ENCODE measurements around the gene FNDC10. TPM values are rescaled to one million over a fixed set of nuclear protein-coding genes. Genes with fewer than 3 reads are reported as not detected.

The FNDC10 gene
- total RNA-seq, 1 experiment from 2014 or later, result 30.4 TPM

DNA sequence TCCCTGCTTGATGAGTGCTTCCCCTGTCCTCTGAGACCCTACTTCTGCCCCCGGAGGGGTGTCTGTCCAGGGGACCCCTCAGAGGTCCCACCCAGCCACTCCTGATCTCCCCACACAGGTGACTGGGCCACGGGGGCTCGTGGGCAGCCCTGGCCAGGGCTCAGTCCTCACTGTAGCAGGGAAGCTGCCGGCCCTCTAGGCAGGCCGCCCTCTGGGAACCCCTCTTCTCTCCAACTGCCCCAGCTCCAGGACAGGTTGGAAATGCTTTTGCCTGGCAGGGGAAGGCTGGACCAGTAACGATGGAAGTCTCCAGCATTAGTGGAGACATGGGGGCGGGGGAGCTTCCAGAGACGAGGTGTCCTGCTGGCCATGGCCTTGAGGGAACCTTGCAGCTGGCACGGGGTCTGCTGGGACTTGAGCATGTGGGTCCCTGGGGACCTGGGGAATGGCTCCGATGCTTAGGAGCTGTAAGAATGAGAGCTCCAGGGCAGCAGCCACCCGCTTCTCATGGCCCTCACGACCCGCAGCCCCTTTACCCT lies 3.1 kb upstream of the FNDC10 start:
- CTCF ChIA-PET, result interaction anchor here (1.0 kb wide), 2 partner anchors 17 to 18 kb away, joined by 3 read pairs; no protein-coding TSS in a partner anchor
- Mint-ChIP-seq H3K9me3 (no peaks in the 10 kb centered on the region), H3K27me3 (ENCODE audit: low read depth) (peaks cover 21% of the 10 kb centered on the region), H3K36me3 (no peaks in the 10 kb centered on the region), H3K4me1 (peaks cover 5% of the 10 kb centered on the region; the same call in 1 of the 2 replicates), H3K4me3 (no peak overlapping the region), H3K27ac (no peak overlapping the region)
- ATAC-seq (no peak), DNase-seq (ENCODE audit: low spot score) (no peak)
- POLR2A ChIA-PET, result no interaction called here
- TF ChIP-seq, protein P1, sequence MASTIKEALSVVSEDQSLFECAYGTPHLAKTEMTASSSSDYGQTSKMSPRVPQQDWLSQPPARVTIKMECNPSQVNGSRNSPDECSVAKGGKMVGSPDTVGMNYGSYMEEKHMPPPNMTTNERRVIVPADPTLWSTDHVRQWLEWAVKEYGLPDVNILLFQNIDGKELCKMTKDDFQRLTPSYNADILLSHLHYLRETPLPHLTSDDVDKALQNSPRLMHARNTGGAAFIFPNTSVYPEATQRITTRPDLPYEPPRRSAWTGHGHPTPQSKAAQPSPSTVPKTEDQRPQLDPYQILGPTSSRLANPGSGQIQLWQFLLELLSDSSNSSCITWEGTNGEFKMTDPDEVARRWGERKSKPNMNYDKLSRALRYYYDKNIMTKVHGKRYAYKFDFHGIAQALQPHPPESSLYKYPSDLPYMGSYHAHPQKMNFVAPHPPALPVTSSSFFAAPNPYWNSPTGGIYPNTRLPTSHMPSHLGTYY (CRISPR knock-in tag; IDR thresholded peaks at IDR 0.05), result no peak
- TF ChIP-seq, protein P2, sequence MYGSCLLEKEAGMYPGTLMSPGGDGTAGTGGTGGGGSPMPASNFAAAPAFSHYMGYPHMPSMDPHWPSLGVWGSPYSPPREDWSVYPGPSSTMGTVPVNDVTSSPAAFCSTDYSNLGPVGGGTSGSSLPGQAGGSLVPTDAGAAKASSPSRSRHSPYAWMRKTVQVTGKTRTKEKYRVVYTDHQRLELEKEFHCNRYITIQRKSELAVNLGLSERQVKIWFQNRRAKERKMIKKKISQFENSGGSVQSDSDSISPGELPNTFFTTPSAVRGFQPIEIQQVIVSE (CRISPR knock-in tag; IDR thresholded peaks at IDR 0.05; ENCODE audit: borderline replicate concordance), result no peak
- TF ChIP-seq ATF1 (CRISPR knock-in tag; IDR thresholded peaks at IDR 0.05), result no peak
- no peak for TF ChIP-seq SMAD3 (CRISPR knock-in tag; IDR thresholded peaks at IDR 0.05; ENCODE audit: borderline replicate concordance)
- no peak for TF ChIP-seq TEAD4 (CRISPR knock-in tag; IDR thresholded peaks at IDR 0.05)
- no peak for TF ChIP-seq KAT7 (CRISPR knock-in tag; IDR thresholded peaks at IDR 0.05; ENCODE audit: borderline replicate concordance)
- TF ChIP-seq JAZF1 (CRISPR knock-in tag; IDR thresholded peaks at IDR 0.05), result no peak
- no peak for TF ChIP-seq ZNF396 (CRISPR knock-in tag; IDR thresholded peaks at IDR 0.05; ENCODE audit: borderline replicate concordance)
- TF ChIP-seq CREB1 (CRISPR knock-in tag; IDR thresholded peaks at IDR 0.05), result no peak
- TF ChIP-seq ELF4 (CRISPR knock-in tag; IDR thresholded peaks at IDR 0.05; ENCODE audit: low read depth), result no peak
- TF ChIP-seq, protein P3, sequence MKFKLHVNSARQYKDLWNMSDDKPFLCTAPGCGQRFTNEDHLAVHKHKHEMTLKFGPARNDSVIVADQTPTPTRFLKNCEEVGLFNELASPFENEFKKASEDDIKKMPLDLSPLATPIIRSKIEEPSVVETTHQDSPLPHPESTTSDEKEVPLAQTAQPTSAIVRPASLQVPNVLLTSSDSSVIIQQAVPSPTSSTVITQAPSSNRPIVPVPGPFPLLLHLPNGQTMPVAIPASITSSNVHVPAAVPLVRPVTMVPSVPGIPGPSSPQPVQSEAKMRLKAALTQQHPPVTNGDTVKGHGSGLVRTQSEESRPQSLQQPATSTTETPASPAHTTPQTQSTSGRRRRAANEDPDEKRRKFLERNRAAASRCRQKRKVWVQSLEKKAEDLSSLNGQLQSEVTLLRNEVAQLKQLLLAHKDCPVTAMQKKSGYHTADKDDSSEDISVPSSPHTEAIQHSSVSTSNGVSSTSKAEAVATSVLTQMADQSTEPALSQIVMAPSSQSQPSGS (CRISPR knock-in tag; IDR thresholded peaks at IDR 0.05; ENCODE audit: borderline replicate concordance, low read depth), result no peak
- no peak for TF ChIP-seq SMAD4 (CRISPR knock-in tag; IDR thresholded peaks at IDR 0.05)
- TF ChIP-seq PRRX2 (CRISPR knock-in tag; IDR thresholded peaks at IDR 0.05), result no peak
- TF ChIP-seq, protein P4, sequence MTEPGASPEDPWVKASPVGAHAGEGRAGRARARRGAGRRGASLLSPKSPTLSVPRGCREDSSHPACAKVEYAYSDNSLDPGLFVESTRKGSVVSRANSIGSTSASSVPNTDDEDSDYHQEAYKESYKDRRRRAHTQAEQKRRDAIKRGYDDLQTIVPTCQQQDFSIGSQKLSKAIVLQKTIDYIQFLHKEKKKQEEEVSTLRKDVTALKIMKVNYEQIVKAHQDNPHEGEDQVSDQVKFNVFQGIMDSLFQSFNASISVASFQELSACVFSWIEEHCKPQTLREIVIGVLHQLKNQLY (CRISPR knock-in tag; IDR thresholded peaks at IDR 0.05), result no peak
- no peak for TF ChIP-seq ZNF423 (CRISPR knock-in tag; IDR thresholded peaks at IDR 0.05)
- TF ChIP-seq, protein P5, sequence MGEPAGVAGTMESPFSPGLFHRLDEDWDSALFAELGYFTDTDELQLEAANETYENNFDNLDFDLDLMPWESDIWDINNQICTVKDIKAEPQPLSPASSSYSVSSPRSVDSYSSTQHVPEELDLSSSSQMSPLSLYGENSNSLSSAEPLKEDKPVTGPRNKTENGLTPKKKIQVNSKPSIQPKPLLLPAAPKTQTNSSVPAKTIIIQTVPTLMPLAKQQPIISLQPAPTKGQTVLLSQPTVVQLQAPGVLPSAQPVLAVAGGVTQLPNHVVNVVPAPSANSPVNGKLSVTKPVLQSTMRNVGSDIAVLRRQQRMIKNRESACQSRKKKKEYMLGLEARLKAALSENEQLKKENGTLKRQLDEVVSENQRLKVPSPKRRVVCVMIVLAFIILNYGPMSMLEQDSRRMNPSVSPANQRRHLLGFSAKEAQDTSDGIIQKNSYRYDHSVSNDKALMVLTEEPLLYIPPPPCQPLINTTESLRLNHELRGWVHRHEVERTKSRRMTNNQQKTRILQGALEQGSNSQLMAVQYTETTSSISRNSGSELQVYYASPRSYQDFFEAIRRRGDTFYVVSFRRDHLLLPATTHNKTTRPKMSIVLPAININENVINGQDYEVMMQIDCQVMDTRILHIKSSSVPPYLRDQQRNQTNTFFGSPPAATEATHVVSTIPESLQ (CRISPR knock-in tag; IDR thresholded peaks at IDR 0.05), result no peak
- no peak for TF ChIP-seq GABPB1 (CRISPR knock-in tag; IDR thresholded peaks at IDR 0.05)
- TF ChIP-seq NR1H2 (CRISPR knock-in tag; IDR thresholded peaks at IDR 0.05), result no peak
- TF ChIP-seq SP1 (CRISPR knock-in tag; conservative IDR thresholded peaks at IDR 0.05), result no peak

DNA sequence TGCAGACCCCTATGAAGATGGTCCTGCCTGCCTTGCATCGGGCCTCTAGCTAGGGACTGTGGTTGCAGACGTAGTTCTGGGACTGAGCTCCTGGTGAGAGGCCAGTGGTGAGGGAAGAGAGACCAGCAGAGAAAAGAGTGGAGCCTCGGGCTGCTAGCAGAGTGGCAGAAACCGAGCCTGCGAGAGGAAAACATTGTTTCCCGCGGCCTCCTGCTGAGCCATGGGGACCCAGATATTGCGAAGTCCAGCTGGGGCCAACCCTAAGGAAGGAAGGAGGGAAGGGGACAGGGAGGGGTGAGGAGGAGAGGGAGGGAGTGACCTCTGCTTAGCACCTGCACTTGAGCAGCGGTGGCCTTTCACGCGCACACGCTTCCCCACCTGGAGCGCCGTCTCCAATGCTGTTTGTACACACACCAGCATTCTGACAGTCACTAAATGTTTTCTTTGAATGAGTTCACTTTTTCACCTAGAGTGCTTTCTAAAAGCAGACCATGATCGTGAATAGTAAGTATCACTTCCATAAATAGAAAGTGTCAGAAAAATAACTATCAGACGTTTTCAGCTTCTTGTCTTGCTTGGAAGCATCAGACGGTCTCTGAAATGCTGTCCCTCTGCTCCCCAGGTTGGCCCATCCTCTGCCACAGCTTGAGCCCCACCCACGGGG lies 2.5 kb upstream of the FNDC10 start:
- H3K4me1 Mint-ChIP-seq, result peaks cover 10% of the 10 kb centered on the region; the same call in 1 of the 2 replicates
- no peak for ATAC-seq
- no peak overlapping the region for H3K27ac Mint-ChIP-seq
- no peak overlapping the region for H3K4me3 Mint-ChIP-seq
- no peaks in the 10 kb centered on the region for H3K36me3 Mint-ChIP-seq
- no peaks in the 10 kb centered on the region for H3K9me3 Mint-ChIP-seq
- POLR2A ChIA-PET, result no interaction called here
- no peak for DNase-seq (ENCODE audit: low spot score)
- peaks cover 25% of the 10 kb centered on the region for H3K27me3 Mint-ChIP-seq (ENCODE audit: low read depth)
- CTCF ChIA-PET, result no interaction called here
- TF ChIP-seq, protein P6, sequence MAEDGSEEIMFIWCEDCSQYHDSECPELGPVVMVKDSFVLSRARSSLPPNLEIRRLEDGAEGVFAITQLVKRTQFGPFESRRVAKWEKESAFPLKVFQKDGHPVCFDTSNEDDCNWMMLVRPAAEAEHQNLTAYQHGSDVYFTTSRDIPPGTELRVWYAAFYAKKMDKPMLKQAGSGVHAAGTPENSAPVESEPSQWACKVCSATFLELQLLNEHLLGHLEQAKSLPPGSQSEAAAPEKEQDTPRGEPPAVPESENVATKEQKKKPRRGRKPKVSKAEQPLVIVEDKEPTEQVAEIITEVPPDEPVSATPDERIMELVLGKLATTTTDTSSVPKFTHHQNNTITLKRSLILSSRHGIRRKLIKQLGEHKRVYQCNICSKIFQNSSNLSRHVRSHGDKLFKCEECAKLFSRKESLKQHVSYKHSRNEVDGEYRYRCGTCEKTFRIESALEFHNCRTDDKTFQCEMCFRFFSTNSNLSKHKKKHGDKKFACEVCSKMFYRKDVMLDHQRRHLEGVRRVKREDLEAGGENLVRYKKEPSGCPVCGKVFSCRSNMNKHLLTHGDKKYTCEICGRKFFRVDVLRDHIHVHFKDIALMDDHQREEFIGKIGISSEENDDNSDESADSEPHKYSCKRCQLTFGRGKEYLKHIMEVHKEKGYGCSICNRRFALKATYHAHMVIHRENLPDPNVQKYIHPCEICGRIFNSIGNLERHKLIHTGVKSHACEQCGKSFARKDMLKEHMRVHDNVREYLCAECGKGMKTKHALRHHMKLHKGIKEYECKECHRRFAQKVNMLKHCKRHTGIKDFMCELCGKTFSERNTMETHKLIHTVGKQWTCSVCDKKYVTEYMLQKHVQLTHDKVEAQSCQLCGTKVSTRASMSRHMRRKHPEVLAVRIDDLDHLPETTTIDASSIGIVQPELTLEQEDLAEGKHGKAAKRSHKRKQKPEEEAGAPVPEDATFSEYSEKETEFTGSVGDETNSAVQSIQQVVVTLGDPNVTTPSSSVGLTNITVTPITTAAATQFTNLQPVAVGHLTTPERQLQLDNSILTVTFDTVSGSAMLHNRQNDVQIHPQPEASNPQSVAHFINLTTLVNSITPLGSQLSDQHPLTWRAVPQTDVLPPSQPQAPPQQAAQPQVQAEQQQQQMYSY (CRISPR knock-in tag; IDR thresholded peaks at IDR 0.05), result no peak
- TF ChIP-seq, protein P7, sequence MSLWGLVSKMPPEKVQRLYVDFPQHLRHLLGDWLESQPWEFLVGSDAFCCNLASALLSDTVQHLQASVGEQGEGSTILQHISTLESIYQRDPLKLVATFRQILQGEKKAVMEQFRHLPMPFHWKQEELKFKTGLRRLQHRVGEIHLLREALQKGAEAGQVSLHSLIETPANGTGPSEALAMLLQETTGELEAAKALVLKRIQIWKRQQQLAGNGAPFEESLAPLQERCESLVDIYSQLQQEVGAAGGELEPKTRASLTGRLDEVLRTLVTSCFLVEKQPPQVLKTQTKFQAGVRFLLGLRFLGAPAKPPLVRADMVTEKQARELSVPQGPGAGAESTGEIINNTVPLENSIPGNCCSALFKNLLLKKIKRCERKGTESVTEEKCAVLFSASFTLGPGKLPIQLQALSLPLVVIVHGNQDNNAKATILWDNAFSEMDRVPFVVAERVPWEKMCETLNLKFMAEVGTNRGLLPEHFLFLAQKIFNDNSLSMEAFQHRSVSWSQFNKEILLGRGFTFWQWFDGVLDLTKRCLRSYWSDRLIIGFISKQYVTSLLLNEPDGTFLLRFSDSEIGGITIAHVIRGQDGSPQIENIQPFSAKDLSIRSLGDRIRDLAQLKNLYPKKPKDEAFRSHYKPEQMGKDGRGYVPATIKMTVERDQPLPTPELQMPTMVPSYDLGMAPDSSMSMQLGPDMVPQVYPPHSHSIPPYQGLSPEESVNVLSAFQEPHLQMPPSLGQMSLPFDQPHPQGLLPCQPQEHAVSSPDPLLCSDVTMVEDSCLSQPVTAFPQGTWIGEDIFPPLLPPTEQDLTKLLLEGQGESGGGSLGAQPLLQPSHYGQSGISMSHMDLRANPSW (CRISPR knock-in tag; conservative IDR thresholded peaks at IDR 0.05; ENCODE audit: low read depth), result no peak
- no peak for TF ChIP-seq ESRRA (CRISPR knock-in tag; IDR thresholded peaks at IDR 0.05; ENCODE audit: borderline replicate concordance)

Measured in WTC11 (cell line).